Measurements from ENCODE around the gene SLC6A7.

SLC6A7 gene

GRCh38 chr5:150217038-150217437, 27.2 kb downstream of the SLC6A7 start:
- WGBS, 2 experiments: 73 to 92% methylated on average over 2 of the region's 2 CpGs
- no peaks in the 10 kb centered on the region for H3K27me3 ChIP-seq (ENCODE audit: control insufficient read depth, insufficient read depth, low read length, poor library complexity, severe bottlenecking)

DNA sequence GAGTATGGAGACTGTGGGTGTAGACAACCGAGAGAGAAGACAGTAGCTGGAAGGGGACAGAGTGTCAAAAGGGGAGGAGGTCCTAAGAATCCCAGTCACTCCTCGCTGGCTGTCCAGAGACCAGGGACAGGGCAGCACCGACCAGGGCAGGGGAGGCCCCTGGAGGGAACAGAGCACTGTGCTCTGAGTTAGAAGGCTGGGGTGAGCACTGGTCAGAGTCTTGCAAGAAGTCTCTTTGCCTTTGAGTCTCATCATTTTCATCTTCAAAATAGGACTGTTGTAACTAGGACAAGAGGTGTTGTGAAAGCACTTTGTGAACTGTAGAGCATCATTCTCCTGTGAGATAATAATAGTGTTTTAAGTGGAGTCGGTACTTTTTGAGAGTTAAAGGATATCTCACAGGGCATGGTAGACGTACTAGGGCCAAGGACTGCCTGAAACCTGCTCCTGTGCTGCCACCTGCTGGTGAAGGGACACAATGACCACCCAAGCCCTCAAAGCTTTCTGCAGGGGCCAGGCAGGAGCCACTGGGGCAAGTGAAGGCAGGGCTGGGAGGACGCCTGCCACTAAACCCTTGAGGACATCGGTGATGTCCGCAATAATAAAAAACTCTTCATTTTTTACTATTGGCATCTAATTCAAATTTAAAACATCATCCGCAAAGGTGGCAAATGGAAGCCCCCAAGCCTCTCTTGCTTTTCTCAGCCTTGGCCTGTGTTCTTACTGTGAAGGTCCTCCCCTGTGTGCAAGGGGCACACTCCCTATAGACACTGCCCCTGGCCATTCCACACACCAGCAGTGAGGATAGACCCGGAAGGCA, 28.2 kb downstream of the SLC6A7 start:
- Histone ChIP-seq H3K4me1 (ENCODE audit: control insufficient read depth, insufficient read depth, low read length) (no peaks in the 10 kb centered on the region), H3K27ac (ENCODE audit: insufficient read depth, low read depth, low read length, poor library complexity, severe bottlenecking) (no peak overlapping the region), H3K36me3 (ENCODE audit: control insufficient read depth, insufficient read depth, low read length) (no peaks in the 10 kb centered on the region), H3K9me3 (ENCODE audit: control insufficient read depth, low read length) (no peaks in the 10 kb centered on the region), H3K4me3 (ENCODE audit: insufficient read depth, low read depth, low read length) (no peak overlapping the region), H3K27me3 (ENCODE audit: control insufficient read depth, insufficient read depth, low read length, poor library complexity, severe bottlenecking) (no peaks in the 10 kb centered on the region)
- WGBS, 2 experiments: 46% methylated on average over 10 of the region's 10 CpGs

More at GRCh38 chr5:150217038-150217437, 27.2 kb downstream of the SLC6A7 start:
- no peaks in the 10 kb centered on the region for H3K9me3 ChIP-seq (ENCODE audit: control insufficient read depth, low read length)
- H3K4me1 ChIP-seq (ENCODE audit: control insufficient read depth, insufficient read depth, low read length): no peaks in the 10 kb centered on the region
- no peak overlapping the region for H3K27ac ChIP-seq (ENCODE audit: insufficient read depth, low read depth, low read length, poor library complexity, severe bottlenecking)
- no peaks in the 10 kb centered on the region for H3K36me3 ChIP-seq (ENCODE audit: control insufficient read depth, insufficient read depth, low read length)
- no peak overlapping the region for H3K4me3 ChIP-seq (ENCODE audit: insufficient read depth, low read depth, low read length)

DNA sequence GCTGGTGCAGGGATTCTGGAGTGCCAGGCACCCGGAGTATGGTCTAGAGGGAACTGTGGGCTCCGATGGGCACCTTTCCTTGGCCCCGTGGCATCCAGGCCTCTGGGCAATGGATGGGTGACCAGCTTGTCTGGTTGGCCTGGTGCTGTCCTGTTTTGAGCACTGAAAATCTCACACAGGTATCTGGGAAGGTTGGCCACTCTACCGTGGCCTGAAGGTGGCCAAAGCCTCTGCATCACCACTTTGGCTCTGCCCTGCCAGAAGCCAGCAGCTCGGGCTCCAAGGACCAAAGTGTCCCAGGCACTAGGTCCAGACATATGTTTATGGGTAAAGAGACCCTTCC, 28.8 kb downstream of the SLC6A7 start:
- Histone ChIP-seq H3K9me3 (ENCODE audit: control insufficient read depth, low read length) (no peaks in the 10 kb centered on the region), H3K4me3 (ENCODE audit: insufficient read depth, low read depth, low read length) (no peak overlapping the region), H3K27ac (ENCODE audit: insufficient read depth, low read depth, low read length, poor library complexity, severe bottlenecking) (no peak overlapping the region), H3K4me1 (ENCODE audit: control insufficient read depth, insufficient read depth, low read length) (no peaks in the 10 kb centered on the region), H3K36me3 (ENCODE audit: control insufficient read depth, insufficient read depth, low read length) (no peaks in the 10 kb centered on the region), H3K27me3 (ENCODE audit: control insufficient read depth, insufficient read depth, low read length, poor library complexity, severe bottlenecking) (no peaks in the 10 kb centered on the region)
- 92 to 94% methylated on average over 5 of the region's 5 CpGs for WGBS, 2 experiments

DNA sequence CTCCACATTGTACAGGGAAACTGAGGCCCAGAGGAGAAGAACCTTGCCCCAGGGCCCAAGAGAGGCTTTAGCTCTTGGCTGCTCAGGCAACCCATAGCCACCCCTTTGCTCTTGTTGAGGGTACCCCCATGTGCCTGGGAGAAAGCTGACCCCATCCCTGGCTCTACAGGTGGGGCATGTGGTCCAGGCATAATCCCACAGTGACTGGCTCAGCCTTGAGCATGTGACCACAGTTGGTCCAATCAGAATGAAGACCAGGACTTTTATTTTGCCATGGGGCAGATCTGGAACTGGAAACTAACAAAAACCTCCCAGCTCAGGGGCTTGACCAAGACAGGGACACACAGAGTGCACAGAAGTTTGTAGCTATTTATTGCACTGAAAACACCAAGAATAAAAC, 29.3 kb downstream of the SLC6A7 start:
- Histone ChIP-seq H3K4me1 (ENCODE audit: control insufficient read depth, insufficient read depth, low read length) (no peaks in the 10 kb centered on the region), H3K27me3 (ENCODE audit: control insufficient read depth, insufficient read depth, low read length, poor library complexity, severe bottlenecking) (no peaks in the 10 kb centered on the region), H3K36me3 (ENCODE audit: control insufficient read depth, insufficient read depth, low read length) (no peaks in the 10 kb centered on the region), H3K27ac (ENCODE audit: insufficient read depth, low read depth, low read length, poor library complexity, severe bottlenecking) (no peak overlapping the region), H3K4me3 (ENCODE audit: insufficient read depth, low read depth, low read length) (no peak overlapping the region), H3K9me3 (ENCODE audit: control insufficient read depth, low read length) (no peaks in the 10 kb centered on the region)

DNA sequence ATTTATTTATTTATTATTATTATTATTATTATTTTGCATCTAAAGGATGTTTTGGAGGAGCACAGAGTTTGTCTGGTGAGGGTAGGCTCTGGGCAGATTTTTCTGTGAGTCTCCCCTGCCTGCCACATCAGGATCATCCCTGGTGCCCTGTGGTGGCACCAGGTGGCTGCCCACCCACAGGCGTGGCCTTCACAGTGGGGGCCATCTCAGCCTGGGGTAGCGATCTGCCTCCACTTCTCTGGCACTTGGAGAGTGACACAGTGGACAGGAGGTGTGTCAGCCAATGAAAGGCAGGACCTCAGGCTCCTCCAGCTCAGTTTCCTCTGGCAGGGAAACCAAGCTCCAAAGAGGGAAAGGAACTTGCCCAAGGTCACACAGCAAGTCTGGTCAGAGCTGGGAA, 30.0 kb downstream of the SLC6A7 start:
- WGBS, 2 experiments: 85 to 89% methylated on average over 2 of the region's 2 CpGs
- Histone ChIP-seq H3K4me1 (ENCODE audit: control insufficient read depth, insufficient read depth, low read length) (no peaks in the 10 kb centered on the region), H3K9me3 (ENCODE audit: control insufficient read depth, low read length) (no peaks in the 10 kb centered on the region), H3K27ac (ENCODE audit: insufficient read depth, low read depth, low read length, poor library complexity, severe bottlenecking) (no peak overlapping the region), H3K27me3 (ENCODE audit: control insufficient read depth, insufficient read depth, low read length, poor library complexity, severe bottlenecking) (no peaks in the 10 kb centered on the region), H3K36me3 (ENCODE audit: control insufficient read depth, insufficient read depth, low read length) (no peaks in the 10 kb centered on the region), H3K4me3 (ENCODE audit: insufficient read depth, low read depth, low read length) (no peak overlapping the region)

GRCh38 chr5:150221471-150221870, 31.6 kb downstream of the SLC6A7 start:
- H3K27me3 ChIP-seq (ENCODE audit: control insufficient read depth, insufficient read depth, low read length, poor library complexity, severe bottlenecking): no peaks in the 10 kb centered on the region
- H3K4me3 ChIP-seq (ENCODE audit: insufficient read depth, low read depth, low read length): no peak overlapping the region
- H3K27ac ChIP-seq (ENCODE audit: insufficient read depth, low read depth, low read length, poor library complexity, severe bottlenecking): no peak overlapping the region
- no peaks in the 10 kb centered on the region for H3K36me3 ChIP-seq (ENCODE audit: control insufficient read depth, insufficient read depth, low read length)
- H3K9me3 ChIP-seq (ENCODE audit: control insufficient read depth, low read length): no peaks in the 10 kb centered on the region
- H3K4me1 ChIP-seq (ENCODE audit: control insufficient read depth, insufficient read depth, low read length): no peaks in the 10 kb centered on the region
- 85 to 91% methylated on average over 5 of the region's 5 CpGs for WGBS, 2 experiments

GRCh38 chr5:150222906-150223305, 33.0 kb downstream of the SLC6A7 start:
- no peak overlapping the region for H3K4me3 ChIP-seq (ENCODE audit: insufficient read depth, low read depth, low read length)
- peaks cover 3% of the 10 kb centered on the region for H3K4me1 ChIP-seq (ENCODE audit: control insufficient read depth, insufficient read depth, low read length)
- no peak overlapping the region for H3K27ac ChIP-seq (ENCODE audit: insufficient read depth, low read depth, low read length, poor library complexity, severe bottlenecking)
- no peaks in the 10 kb centered on the region for H3K27me3 ChIP-seq (ENCODE audit: control insufficient read depth, insufficient read depth, low read length, poor library complexity, severe bottlenecking)
- 93 to 96% methylated on average over 21 of the region's 21 CpGs for WGBS, 2 experiments
- no peaks in the 10 kb centered on the region for H3K9me3 ChIP-seq (ENCODE audit: control insufficient read depth, low read length)
- no peaks in the 10 kb centered on the region for H3K36me3 ChIP-seq (ENCODE audit: control insufficient read depth, insufficient read depth, low read length)

GRCh38 chr5:150223474-150223873, 33.6 kb downstream of the SLC6A7 start:
- Histone ChIP-seq H3K36me3 (ENCODE audit: control insufficient read depth, insufficient read depth, low read length) (no peaks in the 10 kb centered on the region), H3K27ac (ENCODE audit: insufficient read depth, low read depth, low read length, poor library complexity, severe bottlenecking) (no peak overlapping the region), H3K27me3 (ENCODE audit: control insufficient read depth, insufficient read depth, low read length, poor library complexity, severe bottlenecking) (no peaks in the 10 kb centered on the region), H3K4me1 (ENCODE audit: control insufficient read depth, insufficient read depth, low read length) (peaks cover 8% of the 10 kb centered on the region), H3K4me3 (ENCODE audit: insufficient read depth, low read depth, low read length) (no peak overlapping the region), H3K9me3 (ENCODE audit: control insufficient read depth, low read length) (no peaks in the 10 kb centered on the region)
- 89 to 91% methylated on average over 7 of the region's 7 CpGs for WGBS, 2 experiments

- Histone ChIP-seq H3K9me3 (ENCODE audit: control insufficient read depth, low read length) (no peaks in the 10 kb centered on the region), H3K36me3 (ENCODE audit: control insufficient read depth, insufficient read depth, low read length) (no peaks in the 10 kb centered on the region), H3K27ac (ENCODE audit: insufficient read depth, low read depth, low read length, poor library complexity, severe bottlenecking) (no peak overlapping the region), H3K4me3 (ENCODE audit: insufficient read depth, low read depth, low read length) (no peak overlapping the region), H3K4me1 (ENCODE audit: control insufficient read depth, insufficient read depth, low read length) (peaks cover 9% of the 10 kb centered on the region), H3K27me3 (ENCODE audit: control insufficient read depth, insufficient read depth, low read length, poor library complexity, severe bottlenecking) (no peaks in the 10 kb centered on the region)
- WGBS, 2 experiments: 63 to 67% methylated on average over 8 of the region's 8 CpGs
Measured at GRCh38 chr5:150224483-150225027, 34.7 kb downstream of the SLC6A7 start.

DNA sequence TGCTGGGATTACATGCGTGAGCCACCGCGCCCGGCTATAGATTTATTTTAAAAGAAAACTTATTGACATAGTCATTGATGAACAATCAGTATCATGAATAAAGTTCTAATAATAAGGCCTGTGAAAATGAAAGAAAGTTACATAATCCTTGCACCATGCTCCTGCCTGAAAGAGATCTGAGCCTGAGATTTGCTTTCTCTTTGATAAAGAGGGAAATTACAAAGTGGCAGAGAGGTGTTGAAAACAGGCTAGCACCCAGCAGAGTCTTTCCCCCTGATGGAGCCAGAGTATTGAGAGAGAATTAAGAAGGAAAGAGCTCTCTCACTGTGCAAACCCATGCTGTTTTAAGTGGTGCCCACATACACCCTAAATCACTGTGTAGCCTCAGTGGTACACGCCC, 37.2 kb downstream of the SLC6A7 start:
- no peaks in the 10 kb centered on the region for H3K27me3 ChIP-seq (ENCODE audit: control insufficient read depth, insufficient read depth, low read length, poor library complexity, severe bottlenecking)

More for the DNA sequence above, 37.2 kb downstream of the SLC6A7 start:
- 90 to 93% methylated on average over 5 of the region's 5 CpGs for WGBS, 2 experiments
- Histone ChIP-seq H3K27ac (ENCODE audit: insufficient read depth, low read depth, low read length, poor library complexity, severe bottlenecking) (no peak overlapping the region), H3K4me1 (ENCODE audit: control insufficient read depth, insufficient read depth, low read length) (peaks cover 9% of the 10 kb centered on the region), H3K9me3 (ENCODE audit: control insufficient read depth, low read length) (no peaks in the 10 kb centered on the region), H3K4me3 (ENCODE audit: insufficient read depth, low read depth, low read length) (no peak overlapping the region), H3K36me3 (ENCODE audit: control insufficient read depth, insufficient read depth, low read length) (no peaks in the 10 kb centered on the region)

Data from ectodermal cell (in vitro differentiated cells).